ENCODE results near the gene CDK6.
A peak's percentile ranks its signal among the peaks of the same experiment; 100 is the strongest.

Gene CDK6

GRCh38 chr7:92639966-92640365, 196.4 kb downstream of the CDK6 start:
- DNase-seq, result no peak

GRCh38 chr7:92639213-92639896, 197.0 kb downstream of the CDK6 start:
- DNase-seq, result no peak

- no peak for DNase-seq
Observed at GRCh38 chr7:92636018-92636560, 200.3 kb downstream of the CDK6 start.

GRCh38 chr7:92635538-92635937, 200.8 kb downstream of the CDK6 start:
- no peak for DNase-seq

GRCh38 chr7:92634924-92635519, 201.4 kb downstream of the CDK6 start:
- no peak for DNase-seq

- DNase-seq, result no peak
Observed at GRCh38 chr7:92634205-92634604, 202.2 kb downstream of the CDK6 start.

- DNase-seq, result no peak
Observed at GRCh38 chr7:92633211-92633906, 203.0 kb downstream of the CDK6 start.

- DNase-seq, result no peak
Observed at GRCh38 chr7:92632791-92633190, 203.6 kb downstream of the CDK6 start.

- no peak for DNase-seq
Observed at GRCh38 chr7:92631850-92632487, 204.4 kb downstream of the CDK6 start.

- DNase-seq, result no peak
Observed at GRCh38 chr7:92631067-92631849, 205.1 kb downstream of the CDK6 start.

GRCh38 chr7:92629779-92630178, 206.6 kb downstream of the CDK6 start:
- no peak for DNase-seq

- no peak for DNase-seq
Observed at GRCh38 chr7:92627956-92628355, 208.4 kb downstream of the CDK6 start.

GRCh38 chr7:92626281-92626809, 210.0 kb downstream of the CDK6 start:
- DNase-seq, result no peak

- no peak for DNase-seq
Observed at GRCh38 chr7:92625617-92626016, 210.8 kb downstream of the CDK6 start.

GRCh38 chr7:92624298-92624996, 211.9 kb downstream of the CDK6 start:
- no peak for DNase-seq

GRCh38 chr7:92623544-92623943, 212.8 kb downstream of the CDK6 start:
- no peak for DNase-seq

GRCh38 chr7:92622685-92623084, 213.7 kb downstream of the CDK6 start:
- no peak for DNase-seq

- no peak for DNase-seq
Observed at GRCh38 chr7:92622030-92622429, 214.3 kb downstream of the CDK6 start.

- DNase-seq, result no peak
Observed at GRCh38 chr7:92621561-92622023, 214.8 kb downstream of the CDK6 start.

GRCh38 chr7:92621026-92621540, 215.3 kb downstream of the CDK6 start:
- DNase-seq, result peak; percentile 61

- DNase-seq, result no peak
Observed at GRCh38 chr7:92615861-92616260, 220.5 kb downstream of the CDK6 start.
